Lower lobe of right lung (tissue), 2 donors: ENCODE results near the gene MPPED1. TPM values are rescaled to one million over a fixed set of nuclear protein-coding genes. Genes with fewer than 3 reads are reported as not detected.

Experiments used
- ATAC-seq, 2 donors: fragments of 200-7000 bp; cut with Tn5 transposase; one replicate each; pipeline ENCODE4 v1.9.1; 2020 to 2022; ENCODE audit warnings: mild to moderate bottlenecking in 2 of 2, moderate library complexity in 2 of 2
- DNase-seq: peaks from one replicate; pipeline ENCODE4 v3.0.0-alpha.2; 2020
- H3K27ac ChIP-seq: fragments of 200-600 bp; one replicate; pipeline ENCODE4 v1.8.0; 2022
- H3K27me3 ChIP-seq: fragments of 200-600 bp; one replicate; pipeline ENCODE4 v1.8.0; 2022; ENCODE audit warnings: low read depth
- H3K36me3 ChIP-seq: fragments of 200-600 bp; one replicate; pipeline ENCODE4 v1.8.0; 2022; ENCODE audit warnings: mild to moderate bottlenecking
- H3K4me1 ChIP-seq: fragments of 200-600 bp; one replicate; pipeline ENCODE4 v1.8.0; 2022
- H3K4me3 ChIP-seq: fragments of 200-600 bp; one replicate; pipeline ENCODE4 v1.8.0; 2022; ENCODE audit warnings: mild to moderate bottlenecking
- H3K9me3 ChIP-seq: fragments of 200-600 bp; one replicate; pipeline ENCODE4 v1.8.0; 2022
- intact Hi-C: fragments of 100-400 bp; cut with DNase I; formaldehyde crosslinking; loops from one replicate; pipeline ENCODE4 v1.11.0; 2022
- long read RNA-seq: library from polyadenylated mRNA; unstranded; transcript quantifications from one replicate; pipeline ENCODE4 v2.0.0, GENCODE V29; 2021
- total RNA-seq: library from RNA; stranded (reverse); fragmentation: NEBNext Ultra II Directional; extraction: Animal tissue kit (Norgen Biotek cat#: 25700); gene quantifications from one replicate; pipeline ENCODE4 v1.2.1, GENCODE V29; 2021
- TF ChIP-seq, protein P1 (sequence below): fragments of 200-600 bp; IDR thresholded peaks from one replicate; pipeline ENCODE4 v1.8.0; 2022; ENCODE audit warnings: antibody characterized with exemption, mild to moderate bottlenecking
- donor health status: DM: no; HTN: yes; CAD: no; lungs with severe emphysema.

MPPED1 gene, protein sequence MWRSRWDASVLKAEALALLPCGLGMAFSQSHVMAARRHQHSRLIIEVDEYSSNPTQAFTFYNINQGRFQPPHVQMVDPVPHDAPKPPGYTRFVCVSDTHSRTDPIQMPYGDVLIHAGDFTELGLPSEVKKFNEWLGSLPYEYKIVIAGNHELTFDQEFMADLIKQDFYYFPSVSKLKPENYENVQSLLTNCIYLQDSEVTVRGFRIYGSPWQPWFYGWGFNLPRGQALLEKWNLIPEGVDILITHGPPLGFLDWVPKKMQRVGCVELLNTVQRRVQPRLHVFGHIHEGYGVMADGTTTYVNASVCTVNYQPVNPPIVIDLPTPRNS
- total RNA-seq: not detected
- long read RNA-seq: 0 reads

DNA sequence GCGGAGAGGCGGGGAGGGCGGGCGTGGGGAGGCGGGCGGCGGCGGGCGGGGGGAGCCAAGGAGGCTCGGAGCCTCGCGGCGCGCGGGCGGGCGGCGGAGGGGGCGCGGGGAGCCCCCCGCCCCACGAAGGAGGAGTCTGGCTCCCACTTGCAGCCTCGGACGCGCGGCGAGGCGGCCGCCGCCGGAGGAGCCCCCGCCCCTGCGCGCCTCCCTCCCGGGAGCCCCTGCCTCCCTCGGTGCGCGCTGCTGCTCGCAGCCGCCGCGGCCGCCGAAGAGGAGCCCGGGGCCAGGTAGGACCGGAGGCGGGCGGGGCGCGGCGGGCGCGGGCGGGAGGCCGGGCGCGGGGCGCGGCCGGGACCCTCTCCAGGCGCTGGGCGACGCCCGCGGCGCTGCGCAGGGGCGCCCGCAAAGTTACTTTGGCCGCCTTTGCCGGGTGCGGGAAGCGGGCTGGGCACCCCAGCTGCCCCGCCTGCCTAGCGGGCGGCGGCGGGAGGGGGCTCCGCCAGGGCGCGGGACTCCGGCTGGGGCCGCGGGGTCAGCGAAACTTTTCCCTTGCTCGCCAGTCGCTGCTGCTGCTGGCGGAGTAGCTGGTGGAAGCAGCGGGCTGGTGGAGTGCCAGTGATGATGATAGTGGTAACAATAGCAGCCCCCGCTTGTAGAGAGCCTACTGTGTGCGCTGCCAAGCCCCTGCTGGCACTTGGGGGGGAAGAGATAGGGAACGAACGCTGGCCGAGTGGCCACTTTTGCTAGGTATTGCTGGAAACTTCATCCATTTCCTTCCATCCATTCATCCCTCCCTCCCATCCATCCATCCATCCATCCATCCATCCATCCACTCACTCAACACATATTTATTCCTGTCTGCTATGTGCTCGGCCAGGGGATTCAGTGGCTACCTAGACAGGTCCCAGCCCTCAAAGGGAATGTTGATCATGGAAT is at the start of gene MPPED1:
Gene MPPED1, plus strand, starts transcription at position 146 of the 939 bp plus-strand sequence. CDS start 12,972 bp downstream, outside the sequence.
- TF ChIP-seq, protein P1, sequence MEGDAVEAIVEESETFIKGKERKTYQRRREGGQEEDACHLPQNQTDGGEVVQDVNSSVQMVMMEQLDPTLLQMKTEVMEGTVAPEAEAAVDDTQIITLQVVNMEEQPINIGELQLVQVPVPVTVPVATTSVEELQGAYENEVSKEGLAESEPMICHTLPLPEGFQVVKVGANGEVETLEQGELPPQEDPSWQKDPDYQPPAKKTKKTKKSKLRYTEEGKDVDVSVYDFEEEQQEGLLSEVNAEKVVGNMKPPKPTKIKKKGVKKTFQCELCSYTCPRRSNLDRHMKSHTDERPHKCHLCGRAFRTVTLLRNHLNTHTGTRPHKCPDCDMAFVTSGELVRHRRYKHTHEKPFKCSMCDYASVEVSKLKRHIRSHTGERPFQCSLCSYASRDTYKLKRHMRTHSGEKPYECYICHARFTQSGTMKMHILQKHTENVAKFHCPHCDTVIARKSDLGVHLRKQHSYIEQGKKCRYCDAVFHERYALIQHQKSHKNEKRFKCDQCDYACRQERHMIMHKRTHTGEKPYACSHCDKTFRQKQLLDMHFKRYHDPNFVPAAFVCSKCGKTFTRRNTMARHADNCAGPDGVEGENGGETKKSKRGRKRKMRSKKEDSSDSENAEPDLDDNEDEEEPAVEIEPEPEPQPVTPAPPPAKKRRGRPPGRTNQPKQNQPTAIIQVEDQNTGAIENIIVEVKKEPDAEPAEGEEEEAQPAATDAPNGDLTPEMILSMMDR: no peak
- Histone ChIP-seq H3K4me1 (no peaks in the 10 kb centered on the region), H3K27me3 (peaks cover 65% of the 10 kb centered on the region), H3K9me3 (no peaks in the 10 kb centered on the region), H3K4me3 (no peak within 1 kb of the TSS), H3K36me3 (no peaks in the 10 kb centered on the region), H3K27ac (no peak within 1 kb of the TSS)
- DNase-seq (no peak), ATAC-seq (no peak)
- intact Hi-C loops: no loop called here

DNA sequence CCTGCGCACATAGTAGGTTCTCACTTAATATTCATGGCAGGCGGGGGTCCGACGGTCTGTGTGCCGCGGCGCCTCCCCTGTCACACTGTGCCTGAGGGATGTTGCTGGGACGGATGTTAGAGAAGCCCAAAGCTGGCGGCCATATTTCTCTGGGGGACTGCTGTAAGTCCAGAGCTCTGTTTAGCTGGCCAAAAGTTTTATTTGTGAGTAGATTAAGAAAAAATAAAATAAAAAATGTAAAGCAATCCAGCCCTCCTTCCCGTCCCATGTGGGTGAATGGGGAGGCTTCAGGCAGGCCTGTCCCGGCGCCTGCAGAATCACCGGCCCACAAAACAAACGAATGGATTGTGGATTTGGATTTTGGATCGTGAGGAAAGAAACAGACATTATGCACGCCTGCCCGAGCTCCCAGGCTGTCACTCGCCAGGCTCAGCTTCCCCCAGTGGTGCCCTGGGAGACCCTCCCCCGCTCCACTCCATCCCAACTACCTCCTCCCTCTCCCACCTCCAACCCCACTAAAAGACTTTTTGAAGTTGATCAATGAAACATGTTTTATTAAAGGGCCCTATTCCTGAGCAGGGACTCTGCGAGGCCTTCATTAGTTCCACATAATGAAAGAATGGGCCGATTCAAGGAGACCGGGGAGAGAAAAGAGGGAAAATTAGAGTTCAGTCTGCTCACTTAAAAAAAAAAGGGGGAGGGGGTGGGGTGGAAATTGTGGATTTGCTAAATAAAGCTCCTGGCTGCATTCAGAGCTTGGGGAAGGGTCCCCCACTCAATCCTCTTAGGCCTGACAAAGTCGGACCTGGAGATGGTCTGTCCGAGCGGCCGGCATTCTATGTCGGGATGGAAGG is 48.3 kb upstream of the MPPED1 start:
- H3K4me1 ChIP-seq: no peaks in the 10 kb centered on the region
- ATAC-seq (no peak), DNase-seq (no peak)
- TF ChIP-seq, protein P1: no peak
- intact Hi-C loops: no loop called here
- peaks cover 9% of the 10 kb centered on the region for H3K27me3 ChIP-seq
- H3K36me3 ChIP-seq: no peaks in the 10 kb centered on the region
- H3K9me3 ChIP-seq: no peaks in the 10 kb centered on the region
- no peak overlapping the region for H3K27ac ChIP-seq
- no peak overlapping the region for H3K4me3 ChIP-seq

DNA sequence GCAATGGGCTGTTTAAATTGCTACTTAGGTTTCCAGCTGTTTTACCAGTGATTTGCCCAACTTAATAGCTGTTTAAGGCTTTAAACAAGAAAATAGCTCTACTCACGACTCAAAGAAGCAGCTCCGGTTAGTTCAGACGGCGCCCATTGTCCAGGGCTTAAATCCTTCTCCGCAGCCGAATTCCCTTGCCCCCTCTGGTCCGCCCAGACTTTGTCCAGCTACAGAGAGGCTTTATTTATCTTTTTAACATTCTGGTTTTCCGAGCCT is 47.7 kb upstream of the MPPED1 start:
- Histone ChIP-seq H3K4me1 (no peaks in the 10 kb centered on the region), H3K36me3 (no peaks in the 10 kb centered on the region), H3K4me3 (no peak overlapping the region), H3K27ac (no peak overlapping the region), H3K27me3 (peaks cover 14% of the 10 kb centered on the region), H3K9me3 (no peaks in the 10 kb centered on the region)
- ATAC-seq (no peak), DNase-seq (no peak)
- intact Hi-C loops: no loop called here
- TF ChIP-seq, protein P1: no peak

DNA sequence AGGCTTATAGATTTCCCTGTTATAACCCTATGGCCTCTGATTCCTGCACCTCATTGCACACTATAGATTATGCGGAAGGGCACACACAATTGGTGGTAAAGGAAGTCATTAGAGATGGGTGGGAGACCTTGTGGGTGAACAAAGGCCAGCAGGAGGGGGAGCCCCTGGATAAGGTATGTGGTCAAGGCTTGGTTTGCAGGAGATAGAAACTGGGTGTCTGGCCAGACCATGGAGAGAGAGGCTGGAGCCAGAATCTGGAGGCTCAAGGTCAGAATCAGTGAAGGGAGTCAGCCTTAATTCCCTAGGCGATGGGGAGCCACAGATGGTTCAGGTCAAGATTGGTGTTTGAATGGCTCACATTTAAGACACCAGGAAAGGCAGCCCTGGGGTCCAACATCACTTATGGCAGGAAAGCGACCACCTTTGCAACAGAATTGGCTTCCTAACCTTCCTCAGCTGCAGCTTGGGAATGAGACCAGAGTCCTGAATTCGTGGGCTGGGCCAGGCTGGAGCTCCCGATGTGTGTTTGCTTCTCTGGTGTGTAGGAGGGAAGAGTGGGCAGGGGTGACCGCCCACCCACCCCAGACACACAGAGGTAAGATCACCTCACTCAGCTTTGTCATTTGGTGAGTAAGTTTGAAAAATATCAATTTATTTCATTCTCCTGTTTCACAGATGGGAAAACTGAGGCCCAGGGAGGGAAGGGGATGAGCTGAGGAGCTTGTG is 45.9 kb upstream of the MPPED1 start:
- no peak overlapping the region for H3K4me3 ChIP-seq
- no peak overlapping the region for H3K27ac ChIP-seq
- peaks cover 31% of the 10 kb centered on the region for H3K27me3 ChIP-seq
- no peaks in the 10 kb centered on the region for H3K36me3 ChIP-seq
- no peak for DNase-seq
- ATAC-seq: no peak
- H3K4me1 ChIP-seq: no peaks in the 10 kb centered on the region
- TF ChIP-seq, protein P1: no peak
- intact Hi-C loops: no loop called here
- H3K9me3 ChIP-seq: no peaks in the 10 kb centered on the region

DNA sequence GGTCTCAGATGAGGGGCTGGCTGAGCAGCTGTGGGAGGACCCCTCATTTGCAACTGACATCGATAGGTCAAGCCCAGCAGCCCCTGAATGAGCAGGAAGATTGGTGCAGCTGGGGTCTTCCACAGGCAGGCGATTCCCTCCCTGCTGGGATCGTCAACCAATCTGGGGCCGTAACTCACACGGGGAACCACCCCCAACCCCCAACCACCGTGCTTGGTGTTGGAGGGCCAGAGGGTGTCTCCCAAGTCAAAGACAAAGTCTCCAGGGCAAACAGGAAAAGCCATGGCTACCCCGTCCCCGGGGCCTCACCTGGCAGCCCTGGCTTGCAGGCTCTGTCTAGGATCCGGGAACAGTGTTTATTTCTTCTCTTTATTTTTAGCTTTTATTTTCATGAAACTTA is 41.8 kb upstream of the MPPED1 start:
- H3K36me3 ChIP-seq: no peaks in the 10 kb centered on the region
- no peaks in the 10 kb centered on the region for H3K9me3 ChIP-seq
- TF ChIP-seq, protein P1: no peak
- peaks cover 47% of the 10 kb centered on the region for H3K27me3 ChIP-seq
- no peaks in the 10 kb centered on the region for H3K4me1 ChIP-seq
- intact Hi-C loops: no loop called here
- ATAC-seq (no peak), DNase-seq (no peak)
- H3K4me3 ChIP-seq: no peak overlapping the region
- no peak overlapping the region for H3K27ac ChIP-seq
